Smooth muscle cell (in vitro differentiated cells): ENCODE data around the gene IFNL3. TPM values are rescaled to one million over a fixed set of nuclear protein-coding genes. Genes with fewer than 3 reads are reported as not detected.

ENCODE experiments used
- DNase-seq: peaks from one replicate; lab custom pipeline; 2025; ENCODE audit not compliant: unreplicated experiment; lab: John Stamatoyannopoulos, UW
- H2AFZ ChIP-seq: fragments of 200-600 bp; sonication (generic); 2 replicates; pipeline ENCODE4 v1.6.0; 2016; ENCODE audit warnings: antibody characterized with exemption, low read depth, mild to moderate bottlenecking
- H3F3A ChIP-seq: fragments of 200-600 bp; sonication (generic); 2 replicates; pipeline ENCODE4 v1.6.0; 2017; ENCODE audit warnings: antibody characterized with exemption, low read depth
- H3K27ac ChIP-seq: fragments of 200-600 bp; sonication (generic); 2 replicates; pipeline ENCODE4 v1.5.1; 2016; ENCODE audit warnings: low read depth, mild to moderate bottlenecking
- H3K27me3 ChIP-seq: fragments of 200-600 bp; sonication (generic); 2 replicates; pipeline ENCODE4 v1.6.1; 2016; ENCODE audit warnings: low read depth, mild to moderate bottlenecking
- H3K36me3 ChIP-seq: fragments of 200-600 bp; sonication (generic); 2 replicates; pipeline ENCODE4 v1.5.1; 2016; ENCODE audit warnings: low read depth
- H3K4me1 ChIP-seq: fragments of 200-600 bp; sonication (generic); 2 replicates; pipeline ENCODE4 v1.5.1; 2016; ENCODE audit warnings: low read depth
- H3K4me2 ChIP-seq: fragments of 200-600 bp; sonication (generic); 2 replicates; pipeline ENCODE4 v1.6.0; 2016; ENCODE audit warnings: mild to moderate bottlenecking
- H3K4me3 ChIP-seq: fragments of 200-600 bp; sonication (generic); 2 replicates; pipeline ENCODE4 v1.5.1; 2016; ENCODE audit warnings: mild to moderate bottlenecking
- H3K79me2 ChIP-seq: fragments of 200-600 bp; sonication (generic); 2 replicates; pipeline ENCODE4 v1.6.0; 2016; ENCODE audit warnings: low read depth, mild to moderate bottlenecking
- H3K9ac ChIP-seq: fragments of 200-600 bp; sonication (generic); 2 replicates; pipeline ENCODE4 v1.6.0; 2016; ENCODE audit warnings: low read depth
- H3K9me3 ChIP-seq: fragments of 200-600 bp; sonication (generic); replicated peaks from 2 replicates; pipeline ENCODE4 v1.5.1; 2016; ENCODE audit warnings: low read depth
- H4K20me1 ChIP-seq: fragments of 200-600 bp; sonication (generic); 2 replicates; pipeline ENCODE4 v1.6.0; 2016; ENCODE audit warnings: low read depth
- CTCF ChIP-seq: fragments of 200-600 bp; sonication (generic); IDR thresholded peaks from 2 replicates; pipeline ENCODE4 v1.5.1; 2017; ENCODE audit warnings: borderline replicate concordance, mild to moderate bottlenecking, antibody characterized with exemption; ENCODE audit not compliant: insufficient read depth, poor library complexity, severe bottlenecking
- WGBS: methylation state at CpG from one replicate; pipeline ENCODE4 v1.1.7; 2016; ENCODE audit warnings: low lambda C conversion rate; 5-methylcytosine and 5-hydroxymethylcytosine counted together
- polyA plus RNA-seq: library from polyadenylated mRNA; unstranded; fragments of >200 nt; fragmentation: Nextera tagmentation; extraction: Ambion mirVana; gene quantifications from 2 replicates; pipeline ENCODE4 v1.2.1, GENCODE V29; 2016
- total RNA-seq: library from RNA; depleted of rRNA; stranded (reverse); fragments of >200 nt; gene quantifications from 2 replicates; pipeline ENCODE4 v1.2.3, GENCODE V29; 2014

Gene IFNL3
- total and polyA plus RNA-seq, 2 experiments from 2014 or later: 0.34 TPM; not detected in 1

- WGBS: 65% methylated on average over 9 of the region's 9 CpGs
- H3K27ac ChIP-seq: no peak overlapping the region
Observed at GRCh38 chr19:39194832-39195542, 49.8 kb downstream of the IFNL3 start.

GRCh38 chr19:39193803-39194202 is 51.0 kb downstream of the IFNL3 start:
- Histone ChIP-seq H3K9me3 (no peaks in the 10 kb centered on the region), H3K9ac (no peak overlapping the region), H3K79me2 (no peaks in the 10 kb centered on the region), H2AFZ (no peak overlapping the region), H3K4me1 (no peaks in the 10 kb centered on the region), H3K36me3 (no peaks in the 10 kb centered on the region), H3K4me2 (no peak overlapping the region), H3K27me3 (peaks cover 28% of the 10 kb centered on the region), H3K27ac (no peak overlapping the region), H3K4me3 (no peak overlapping the region), H4K20me1 (no peaks in the 10 kb centered on the region), H3F3A (no peaks in the 10 kb centered on the region)
- 36% methylated on average over 8 of the region's 8 CpGs for WGBS
- no peak for DNase-seq
- no peak for TF ChIP-seq CTCF

More at GRCh38 chr19:39194832-39195542, 49.8 kb downstream of the IFNL3 start:
- H3K36me3 ChIP-seq: no peaks in the 10 kb centered on the region
- H2AFZ ChIP-seq: no peak overlapping the region
- no peaks in the 10 kb centered on the region for H3K9me3 ChIP-seq
- TF ChIP-seq CTCF: no peak
- H3K4me2 ChIP-seq: no peak overlapping the region
- peaks cover 28% of the 10 kb centered on the region for H3K27me3 ChIP-seq
- DNase-seq: no peak
- H3K4me1 ChIP-seq: no peaks in the 10 kb centered on the region
- no peaks in the 10 kb centered on the region for H4K20me1 ChIP-seq
- no peak overlapping the region for H3K4me3 ChIP-seq
- H3K79me2 ChIP-seq: no peaks in the 10 kb centered on the region
- H3K9ac ChIP-seq: no peak overlapping the region
- no peaks in the 10 kb centered on the region for H3F3A ChIP-seq

Other genes starting within 250 kb of the IFNL3 start
- 1.9 and 5.3 TPM in 2 replicates for gene FBXO27, start 212.5 kb downstream of the IFNL3 start, total RNA-seq
- 2.8 and 5.4 TPM in 2 replicates for gene FBXO27, start 212.5 kb downstream of the IFNL3 start, polyA plus RNA-seq
- gene ACP7, start 160.6 kb downstream of the IFNL3 start, total RNA-seq: 0.22 and 2.2 TPM in 2 replicates
- not detected in 2 replicates for gene ACP7, start 160.6 kb downstream of the IFNL3 start, polyA plus RNA-seq
- 9.7 and 11.8 TPM in 2 replicates for gene PAK4, start 119.2 kb downstream of the IFNL3 start, total RNA-seq
- gene PAK4, start 119.2 kb downstream of the IFNL3 start, polyA plus RNA-seq: 19.1 and 19.9 TPM in 2 replicates
- 2.2 and 4.0 TPM in 2 replicates for gene NCCRP1, start 48.0 kb downstream of the IFNL3 start, total RNA-seq
- 1.5 TPM in 2 replicates for gene NCCRP1, start 48.0 kb downstream of the IFNL3 start, polyA plus RNA-seq
- gene SYCN, start 40.7 kb downstream of the IFNL3 start, total RNA-seq: not detected in 2 replicates
- not detected in 2 replicates for gene SYCN, start 40.7 kb downstream of the IFNL3 start, polyA plus RNA-seq
- gene IFNL4, start 3.9 kb upstream of the IFNL3 start, total RNA-seq: not detected in 2 replicates
- gene IFNL4, start 3.9 kb upstream of the IFNL3 start, polyA plus RNA-seq: 0.15 TPM in 1 of 2 replicates, not detected in the other
- not detected in 2 replicates for gene IFNL2, start 23.4 kb upstream of the IFNL3 start, total RNA-seq
- not detected in 2 replicates for gene IFNL2, start 23.4 kb upstream of the IFNL3 start, polyA plus RNA-seq
- gene IFNL1, start 51.4 kb upstream of the IFNL3 start, total RNA-seq: not detected in 2 replicates
- gene IFNL1, start 51.4 kb upstream of the IFNL3 start, polyA plus RNA-seq: not detected in 2 replicates
- gene LRFN1, start 75.9 kb upstream of the IFNL3 start, total RNA-seq: 0.36 and 0.76 TPM in 2 replicates
- gene LRFN1, start 75.9 kb upstream of the IFNL3 start, polyA plus RNA-seq: 2.1 and 3.2 TPM in 2 replicates
- gene GMFG, start 91.0 kb upstream of the IFNL3 start, total RNA-seq: not detected in 2 replicates
- gene GMFG, start 91.0 kb upstream of the IFNL3 start, polyA plus RNA-seq: 0.37 TPM in 1 of 2 replicates, not detected in the other
- 37.1 and 58.3 TPM in 2 replicates for gene SAMD4B, start 97.4 kb upstream of the IFNL3 start, total RNA-seq
- 61.8 and 81.9 TPM in 2 replicates for gene SAMD4B, start 97.4 kb upstream of the IFNL3 start, polyA plus RNA-seq
- 27.8 and 29.8 TPM in 2 replicates for gene PAF1, start 146.1 kb upstream of the IFNL3 start, total RNA-seq
- gene PAF1, start 146.1 kb upstream of the IFNL3 start, polyA plus RNA-seq: 35.8 and 42.7 TPM in 2 replicates
- 23.0 and 23.8 TPM in 2 replicates for gene MED29, start 146.4 kb upstream of the IFNL3 start, total RNA-seq
- gene MED29, start 146.4 kb upstream of the IFNL3 start, polyA plus RNA-seq: 36.3 and 37.7 TPM in 2 replicates
- 31.5 and 44.7 TPM in 2 replicates for gene ZFP36, start 161.8 kb upstream of the IFNL3 start, total RNA-seq
- 281 and 303 TPM in 2 replicates for gene ZFP36, start 161.8 kb upstream of the IFNL3 start, polyA plus RNA-seq
- 16.3 and 42.2 TPM in 2 replicates for gene PLEKHG2, start 167.7 kb upstream of the IFNL3 start, total RNA-seq
- gene PLEKHG2, start 167.7 kb upstream of the IFNL3 start, polyA plus RNA-seq: 33.0 and 51.9 TPM in 2 replicates
- 82.2 and 97.1 TPM in 2 replicates for gene RPS16, start 190.9 kb upstream of the IFNL3 start, total RNA-seq
- gene RPS16, start 190.9 kb upstream of the IFNL3 start, polyA plus RNA-seq: 539 and 567 TPM in 2 replicates
- 41.0 and 44.9 TPM in 2 replicates for gene SUPT5H, start 200.6 kb upstream of the IFNL3 start, total RNA-seq
- 134 and 139 TPM in 2 replicates for gene SUPT5H, start 200.6 kb upstream of the IFNL3 start, polyA plus RNA-seq
- gene TIMM50, start 235.8 kb upstream of the IFNL3 start, total RNA-seq: 58.4 and 66.1 TPM in 2 replicates
- gene TIMM50, start 235.8 kb upstream of the IFNL3 start, polyA plus RNA-seq: 107 and 108 TPM in 2 replicates